Bronchial epithelial cell (primary cell): Measurements from ENCODE around the gene ANKRD44. TPM values are rescaled to one million over a fixed set of nuclear protein-coding genes. Genes with fewer than 3 reads are reported as not detected.

Experiments used
- DNase-seq: peaks from one replicate; pipeline ENCODE4 v3.0.0-alpha.2; 2010; ENCODE audit warnings: low read depth
- FAIRE-seq: peaks from 2 replicates; lab custom pipeline; 2011; peaks lifted over from hg19 to GRCh38; lab: Jason Lieb, UNC
- H3K27me3 ChIP-seq: 2 replicates; pipeline ENCODE4 v1.5.1; 2011; ENCODE audit warnings: low read length; ENCODE audit not compliant: control insufficient read depth, insufficient read depth
- H3K36me3 ChIP-seq: 2 replicates; pipeline ENCODE4 v1.5.1; 2011; ENCODE audit warnings: low read length; ENCODE audit not compliant: control insufficient read depth, insufficient read depth
- H3K4me3 ChIP-seq: 2 replicates; pipeline ENCODE4 v1.5.1; 2011; ENCODE audit warnings: mild to moderate bottlenecking, low read depth, low read length, control low read depth
- CTCF ChIP-seq: IDR thresholded peaks from 2 replicates; pipeline ENCODE4 v1.5.1; 2011; ENCODE audit warnings: mild to moderate bottlenecking, moderate library complexity, low read length, control low read depth, inconsistent platforms; ENCODE audit not compliant: insufficient read depth, severe bottlenecking
- total RNA-seq: library from RNA; depleted of rRNA; stranded (reverse); fragments of >200 nt; gene quantifications from 2 replicates; pipeline ENCODE4 v1.2.1, GENCODE V29; 2014

ANKRD44 gene
- total RNA-seq, 1 donor from 2014 or later: 0.26 TPM

GRCh38 chr2:197080578-197081216, 229.9 kb downstream of the ANKRD44 start:
- H3K27me3 ChIP-seq: no peaks in the 10 kb centered on the region
- DNase-seq (no peak), FAIRE-seq (no peak)
- no peak overlapping the region for H3K4me3 ChIP-seq
- TF ChIP-seq CTCF: no peak
- no peaks in the 10 kb centered on the region for H3K36me3 ChIP-seq

- DNase-seq (peak; percentile 35), FAIRE-seq (no peak)
These were observed 230.6 kb downstream of the ANKRD44 start for GRCh38 chr2:197079832-197080555.

GRCh38 chr2:197079414-197079813, 231.2 kb downstream of the ANKRD44 start:
- no peak for FAIRE-seq
- TF ChIP-seq CTCF: no peak

More at GRCh38 chr2:197079832-197080555, 230.6 kb downstream of the ANKRD44 start:
- no peak overlapping the region for H3K4me3 ChIP-seq
- no peaks in the 10 kb centered on the region for H3K36me3 ChIP-seq
- TF ChIP-seq CTCF: no peak
- H3K27me3 ChIP-seq: no peaks in the 10 kb centered on the region

GRCh38 chr2:197078535-197078934, 232.0 kb downstream of the ANKRD44 start:
- no peaks in the 10 kb centered on the region for H3K27me3 ChIP-seq
- no peak for TF ChIP-seq CTCF
- no peak for DNase-seq
- H3K4me3 ChIP-seq: no peak overlapping the region
- no peaks in the 10 kb centered on the region for H3K36me3 ChIP-seq
- no peak for FAIRE-seq

More at GRCh38 chr2:197079414-197079813, 231.2 kb downstream of the ANKRD44 start:
- no peaks in the 10 kb centered on the region for H3K27me3 ChIP-seq
- no peak overlapping the region for H3K4me3 ChIP-seq
- DNase-seq: no peak
- no peaks in the 10 kb centered on the region for H3K36me3 ChIP-seq

- DNase-seq: no peak
- Histone ChIP-seq H3K4me3 (no peak overlapping the region), H3K36me3 (no peaks in the 10 kb centered on the region), H3K27me3 (no peaks in the 10 kb centered on the region)
- no peak for FAIRE-seq
- no peak for TF ChIP-seq CTCF
These were observed 233.2 kb downstream of the ANKRD44 start for GRCh38 chr2:197077336-197077735.
